WTC11 (cell line): ENCODE results near the gene TDRD9. TPM values are rescaled to one million over a fixed set of nuclear protein-coding genes. Genes with fewer than 3 reads are reported as not detected.

Experiments
- ATAC-seq: fragments of 200-7000 bp; cut with Tn5 transposase; 2 replicates; pipeline ENCODE4 v1.10.0; 2021; ENCODE audit warnings: mild to moderate bottlenecking, moderate library complexity
- CTCF ChIA-PET: fragments of 300-600 bp; sonication (Branson Sonifier 250); formaldehyde crosslinking; loops from one replicate; lab custom pipeline; 2021; ENCODE audit warnings: antibody characterized with exemption; lab: Charles Lee
- POLR2A ChIA-PET: fragments of 350-600 bp; sonication (Branson Sonifier 250); formaldehyde crosslinking; loops from one replicate; lab custom pipeline; 2021; ENCODE audit warnings: antibody characterized with exemption; lab: Charles Lee
- DNase-seq: peaks from one replicate; pipeline ENCODE4 v3.0.0; 2021; ENCODE audit warnings: low spot score
- H3K27ac Mint-ChIP-seq: 2 replicates; pipeline ENCODE4 v1.8.0; 2021; ENCODE audit warnings: mixed read lengths
- H3K27me3 Mint-ChIP-seq: 2 replicates; pipeline ENCODE4 v1.8.0; 2021; ENCODE audit warnings: low read depth, mild to moderate bottlenecking, moderate library complexity, mixed read lengths
- H3K36me3 Mint-ChIP-seq: 2 replicates; pipeline ENCODE4 v1.8.0; 2021; ENCODE audit warnings: mixed read lengths
- H3K4me1 Mint-ChIP-seq: 2 replicates; pipeline ENCODE4 v1.8.0; 2022; ENCODE audit warnings: mixed read lengths
- H3K4me3 Mint-ChIP-seq: 2 replicates; pipeline ENCODE4 v1.8.0; 2021; ENCODE audit warnings: mild to moderate bottlenecking, moderate library complexity, mixed read lengths
- H3K9me3 Mint-ChIP-seq: 2 replicates; pipeline ENCODE4 v1.8.0; 2021; ENCODE audit warnings: mixed read lengths
- ATF1 ChIP-seq: sonication (generic); formaldehyde crosslinking; IDR thresholded peaks from 2 replicates; pipeline ENCODE4 v1.8.1; 2023; ENCODE audit warnings: mild to moderate bottlenecking, moderate library complexity, missing genetic modification reagents
- CREB1 ChIP-seq: sonication (generic); formaldehyde crosslinking; IDR thresholded peaks from 2 replicates; pipeline ENCODE4 v1.8.0; 2023; ENCODE audit warnings: mild to moderate bottlenecking, missing genetic modification reagents
- ETV6 ChIP-seq: sonication (generic); formaldehyde crosslinking; IDR thresholded peaks from 2 replicates; pipeline ENCODE4 v1.8.1; 2022; ENCODE audit warnings: mild to moderate bottlenecking, missing genetic modification reagents
- GABPB1 ChIP-seq: sonication (generic); formaldehyde crosslinking; IDR thresholded peaks from 2 replicates; pipeline ENCODE4 v1.8.1; 2023; ENCODE audit warnings: mild to moderate bottlenecking, missing genetic modification reagents
- NFATC4 ChIP-seq: fragments of 250-450 bp; sonication (Bioruptor Pico); IDR thresholded peaks from 2 replicates; pipeline ENCODE4 v1.9.0; 2021; ENCODE audit warnings: mild to moderate bottlenecking
- OVOL2 ChIP-seq: fragments of 250-450 bp; sonication (Bioruptor Pico); IDR thresholded peaks from 2 replicates; pipeline ENCODE4 v1.9.0; 2021; ENCODE audit warnings: mild to moderate bottlenecking, borderline replicate concordance
- RELA ChIP-seq: sonication (generic); formaldehyde crosslinking; IDR thresholded peaks from 2 replicates; pipeline ENCODE4 v1.8.1; 2022; ENCODE audit warnings: missing genetic modification reagents, mild to moderate bottlenecking, borderline replicate concordance
- TCF7 ChIP-seq: sonication (generic); formaldehyde crosslinking; IDR thresholded peaks from 2 replicates; pipeline ENCODE4 v1.8.0; 2022; ENCODE audit warnings: mild to moderate bottlenecking, low read depth, missing genetic modification reagents, moderate library complexity
- TP53 ChIP-seq: sonication (generic); formaldehyde crosslinking; IDR thresholded peaks from 2 replicates; pipeline ENCODE4 v1.8.1; 2023; ENCODE audit warnings: mild to moderate bottlenecking, missing genetic modification reagents
- ZNF121 ChIP-seq: sonication (generic); formaldehyde crosslinking; IDR thresholded peaks from 2 replicates; pipeline ENCODE4 v1.8.0; 2023; ENCODE audit warnings: missing genetic modification reagents
- ZNF396 ChIP-seq: fragments of 250-450 bp; sonication (Bioruptor Pico); IDR thresholded peaks from 2 replicates; pipeline ENCODE4 v1.8.0; 2021; ENCODE audit warnings: mild to moderate bottlenecking, moderate library complexity, borderline replicate concordance
- total RNA-seq: library from RNA; stranded (reverse); gene quantifications from 3 replicates; pipeline ENCODE4 v1.2.3, GENCODE V29; 2021
- TF ChIP-seq, protein P1 (sequence below): sonication (generic); formaldehyde crosslinking; IDR thresholded peaks from 2 replicates; pipeline ENCODE4 v1.8.1; 2023; ENCODE audit warnings: mild to moderate bottlenecking, missing genetic modification reagents, borderline replicate concordance
- TF ChIP-seq, protein P2 (sequence below): sonication (generic); formaldehyde crosslinking; IDR thresholded peaks from 2 replicates; pipeline ENCODE4 v1.8.1; 2023; ENCODE audit warnings: mild to moderate bottlenecking, missing genetic modification reagents, moderate library complexity
- TF ChIP-seq, protein P3 (sequence below): fragments of 250-450 bp; sonication (Bioruptor Pico); IDR thresholded peaks from 2 replicates; pipeline ENCODE4 v1.9.0; 2021; ENCODE audit warnings: mild to moderate bottlenecking, borderline replicate concordance
- TF ChIP-seq, protein P4 (sequence below): sonication (generic); formaldehyde crosslinking; IDR thresholded peaks from 2 replicates; pipeline ENCODE4 v1.8.1; 2022; ENCODE audit warnings: mild to moderate bottlenecking, missing genetic modification reagents, moderate library complexity, borderline replicate concordance
- TF ChIP-seq, protein P5 (sequence below): fragments of 250-450 bp; sonication (Bioruptor Pico); IDR thresholded peaks from 2 replicates; pipeline ENCODE4 v1.9.0; 2021; ENCODE audit warnings: mild to moderate bottlenecking
- TF ChIP-seq, protein P6 (sequence below): sonication (generic); formaldehyde crosslinking; IDR thresholded peaks from 2 replicates; pipeline ENCODE4 v1.8.0; 2023; ENCODE audit warnings: missing genetic modification reagents, mild to moderate bottlenecking, borderline replicate concordance
- TF ChIP-seq, protein P7 (sequence below): sonication (generic); formaldehyde crosslinking; IDR thresholded peaks from 2 replicates; pipeline ENCODE4 v1.8.0; 2022; ENCODE audit warnings: mild to moderate bottlenecking, missing genetic modification reagents
- TF ChIP-seq, protein P8 (sequence below): sonication (generic); formaldehyde crosslinking; IDR thresholded peaks from 2 replicates; pipeline ENCODE4 v1.8.1; 2023; ENCODE audit warnings: mild to moderate bottlenecking, missing genetic modification reagents, moderate library complexity
- TF ChIP-seq, protein P9 (sequence below): sonication (generic); formaldehyde crosslinking; IDR thresholded peaks from 2 replicates; pipeline ENCODE4 v1.8.1; 2023; ENCODE audit warnings: mild to moderate bottlenecking, moderate library complexity, missing genetic modification reagents

Gene TDRD9
- total RNA-seq, 1 experiment from 2014 or later = 0.17 TPM

DNA sequence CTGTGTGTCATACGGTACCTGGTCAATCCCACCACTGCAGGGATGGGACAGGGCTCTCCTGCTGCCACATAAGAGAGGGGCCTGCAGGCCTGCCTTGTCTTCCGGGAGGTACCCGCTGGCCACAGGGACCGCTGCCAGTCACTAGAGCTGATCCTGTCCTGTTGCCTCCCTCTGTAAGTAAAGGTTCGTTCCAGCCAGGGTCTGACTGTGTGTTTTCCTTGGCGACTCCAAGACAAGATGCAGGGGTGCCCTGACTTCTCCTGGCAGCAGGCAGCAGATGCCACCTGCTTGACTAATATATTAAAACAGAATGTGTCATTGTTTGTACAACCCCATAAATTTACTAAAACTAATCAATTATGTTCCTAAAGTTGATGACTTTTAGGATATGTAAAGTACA lies 115.8 kb downstream of the TDRD9 start:
- Mint-ChIP-seq H3K27ac (no peak overlapping the region), H3K9me3 (no peaks in the 10 kb centered on the region), H3K36me3 (no peaks in the 10 kb centered on the region), H3K4me1 (peaks cover 6% of the 10 kb centered on the region), H3K4me3 (no peak overlapping the region), H3K27me3 (no peaks in the 10 kb centered on the region)
- POLR2A ChIA-PET = no interaction called here
- no peak for TF ChIP-seq CREB1 (CRISPR knock-in tag)
- TF ChIP-seq RELA (CRISPR knock-in tag) = no peak
- no peak for TF ChIP-seq ETV6 (CRISPR knock-in tag)
- TF ChIP-seq TCF7 = no peak
- TF ChIP-seq, protein P1, sequence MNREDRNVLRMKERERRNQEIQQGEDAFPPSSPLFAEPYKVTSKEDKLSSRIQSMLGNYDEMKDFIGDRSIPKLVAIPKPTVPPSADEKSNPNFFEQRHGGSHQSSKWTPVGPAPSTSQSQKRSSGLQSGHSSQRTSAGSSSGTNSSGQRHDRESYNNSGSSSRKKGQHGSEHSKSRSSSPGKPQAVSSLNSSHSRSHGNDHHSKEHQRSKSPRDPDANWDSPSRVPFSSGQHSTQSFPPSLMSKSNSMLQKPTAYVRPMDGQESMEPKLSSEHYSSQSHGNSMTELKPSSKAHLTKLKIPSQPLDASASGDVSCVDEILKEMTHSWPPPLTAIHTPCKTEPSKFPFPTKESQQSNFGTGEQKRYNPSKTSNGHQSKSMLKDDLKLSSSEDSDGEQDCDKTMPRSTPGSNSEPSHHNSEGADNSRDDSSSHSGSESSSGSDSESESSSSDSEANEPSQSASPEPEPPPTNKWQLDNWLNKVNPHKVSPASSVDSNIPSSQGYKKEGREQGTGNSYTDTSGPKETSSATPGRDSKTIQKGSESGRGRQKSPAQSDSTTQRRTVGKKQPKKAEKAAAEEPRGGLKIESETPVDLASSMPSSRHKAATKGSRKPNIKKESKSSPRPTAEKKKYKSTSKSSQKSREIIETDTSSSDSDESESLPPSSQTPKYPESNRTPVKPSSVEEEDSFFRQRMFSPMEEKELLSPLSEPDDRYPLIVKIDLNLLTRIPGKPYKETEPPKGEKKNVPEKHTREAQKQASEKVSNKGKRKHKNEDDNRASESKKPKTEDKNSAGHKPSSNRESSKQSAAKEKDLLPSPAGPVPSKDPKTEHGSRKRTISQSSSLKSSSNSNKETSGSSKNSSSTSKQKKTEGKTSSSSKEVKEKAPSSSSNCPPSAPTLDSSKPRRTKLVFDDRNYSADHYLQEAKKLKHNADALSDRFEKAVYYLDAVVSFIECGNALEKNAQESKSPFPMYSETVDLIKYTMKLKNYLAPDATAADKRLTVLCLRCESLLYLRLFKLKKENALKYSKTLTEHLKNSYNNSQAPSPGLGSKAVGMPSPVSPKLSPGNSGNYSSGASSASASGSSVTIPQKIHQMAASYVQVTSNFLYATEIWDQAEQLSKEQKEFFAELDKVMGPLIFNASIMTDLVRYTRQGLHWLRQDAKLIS (CRISPR knock-in tag) = no peak
- TF ChIP-seq, protein P2, sequence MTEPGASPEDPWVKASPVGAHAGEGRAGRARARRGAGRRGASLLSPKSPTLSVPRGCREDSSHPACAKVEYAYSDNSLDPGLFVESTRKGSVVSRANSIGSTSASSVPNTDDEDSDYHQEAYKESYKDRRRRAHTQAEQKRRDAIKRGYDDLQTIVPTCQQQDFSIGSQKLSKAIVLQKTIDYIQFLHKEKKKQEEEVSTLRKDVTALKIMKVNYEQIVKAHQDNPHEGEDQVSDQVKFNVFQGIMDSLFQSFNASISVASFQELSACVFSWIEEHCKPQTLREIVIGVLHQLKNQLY (CRISPR knock-in tag) = no peak
- TF ChIP-seq, protein P3, sequence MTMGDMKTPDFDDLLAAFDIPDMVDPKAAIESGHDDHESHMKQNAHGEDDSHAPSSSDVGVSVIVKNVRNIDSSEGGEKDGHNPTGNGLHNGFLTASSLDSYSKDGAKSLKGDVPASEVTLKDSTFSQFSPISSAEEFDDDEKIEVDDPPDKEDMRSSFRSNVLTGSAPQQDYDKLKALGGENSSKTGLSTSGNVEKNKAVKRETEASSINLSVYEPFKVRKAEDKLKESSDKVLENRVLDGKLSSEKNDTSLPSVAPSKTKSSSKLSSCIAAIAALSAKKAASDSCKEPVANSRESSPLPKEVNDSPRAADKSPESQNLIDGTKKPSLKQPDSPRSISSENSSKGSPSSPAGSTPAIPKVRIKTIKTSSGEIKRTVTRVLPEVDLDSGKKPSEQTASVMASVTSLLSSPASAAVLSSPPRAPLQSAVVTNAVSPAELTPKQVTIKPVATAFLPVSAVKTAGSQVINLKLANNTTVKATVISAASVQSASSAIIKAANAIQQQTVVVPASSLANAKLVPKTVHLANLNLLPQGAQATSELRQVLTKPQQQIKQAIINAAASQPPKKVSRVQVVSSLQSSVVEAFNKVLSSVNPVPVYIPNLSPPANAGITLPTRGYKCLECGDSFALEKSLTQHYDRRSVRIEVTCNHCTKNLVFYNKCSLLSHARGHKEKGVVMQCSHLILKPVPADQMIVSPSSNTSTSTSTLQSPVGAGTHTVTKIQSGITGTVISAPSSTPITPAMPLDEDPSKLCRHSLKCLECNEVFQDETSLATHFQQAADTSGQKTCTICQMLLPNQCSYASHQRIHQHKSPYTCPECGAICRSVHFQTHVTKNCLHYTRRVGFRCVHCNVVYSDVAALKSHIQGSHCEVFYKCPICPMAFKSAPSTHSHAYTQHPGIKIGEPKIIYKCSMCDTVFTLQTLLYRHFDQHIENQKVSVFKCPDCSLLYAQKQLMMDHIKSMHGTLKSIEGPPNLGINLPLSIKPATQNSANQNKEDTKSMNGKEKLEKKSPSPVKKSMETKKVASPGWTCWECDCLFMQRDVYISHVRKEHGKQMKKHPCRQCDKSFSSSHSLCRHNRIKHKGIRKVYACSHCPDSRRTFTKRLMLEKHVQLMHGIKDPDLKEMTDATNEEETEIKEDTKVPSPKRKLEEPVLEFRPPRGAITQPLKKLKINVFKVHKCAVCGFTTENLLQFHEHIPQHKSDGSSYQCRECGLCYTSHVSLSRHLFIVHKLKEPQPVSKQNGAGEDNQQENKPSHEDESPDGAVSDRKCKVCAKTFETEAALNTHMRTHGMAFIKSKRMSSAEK = no peak
- TF ChIP-seq, protein P4, sequence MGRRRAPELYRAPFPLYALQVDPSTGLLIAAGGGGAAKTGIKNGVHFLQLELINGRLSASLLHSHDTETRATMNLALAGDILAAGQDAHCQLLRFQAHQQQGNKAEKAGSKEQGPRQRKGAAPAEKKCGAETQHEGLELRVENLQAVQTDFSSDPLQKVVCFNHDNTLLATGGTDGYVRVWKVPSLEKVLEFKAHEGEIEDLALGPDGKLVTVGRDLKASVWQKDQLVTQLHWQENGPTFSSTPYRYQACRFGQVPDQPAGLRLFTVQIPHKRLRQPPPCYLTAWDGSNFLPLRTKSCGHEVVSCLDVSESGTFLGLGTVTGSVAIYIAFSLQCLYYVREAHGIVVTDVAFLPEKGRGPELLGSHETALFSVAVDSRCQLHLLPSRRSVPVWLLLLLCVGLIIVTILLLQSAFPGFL (CRISPR knock-in tag) = no peak
- no peak for TF ChIP-seq ZNF396 (CRISPR knock-in tag)
- TF ChIP-seq, protein P5, sequence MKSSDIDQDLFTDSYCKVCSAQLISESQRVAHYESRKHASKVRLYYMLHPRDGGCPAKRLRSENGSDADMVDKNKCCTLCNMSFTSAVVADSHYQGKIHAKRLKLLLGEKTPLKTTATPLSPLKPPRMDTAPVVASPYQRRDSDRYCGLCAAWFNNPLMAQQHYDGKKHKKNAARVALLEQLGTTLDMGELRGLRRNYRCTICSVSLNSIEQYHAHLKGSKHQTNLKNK (CRISPR knock-in tag) = no peak
- TF ChIP-seq, protein P6, sequence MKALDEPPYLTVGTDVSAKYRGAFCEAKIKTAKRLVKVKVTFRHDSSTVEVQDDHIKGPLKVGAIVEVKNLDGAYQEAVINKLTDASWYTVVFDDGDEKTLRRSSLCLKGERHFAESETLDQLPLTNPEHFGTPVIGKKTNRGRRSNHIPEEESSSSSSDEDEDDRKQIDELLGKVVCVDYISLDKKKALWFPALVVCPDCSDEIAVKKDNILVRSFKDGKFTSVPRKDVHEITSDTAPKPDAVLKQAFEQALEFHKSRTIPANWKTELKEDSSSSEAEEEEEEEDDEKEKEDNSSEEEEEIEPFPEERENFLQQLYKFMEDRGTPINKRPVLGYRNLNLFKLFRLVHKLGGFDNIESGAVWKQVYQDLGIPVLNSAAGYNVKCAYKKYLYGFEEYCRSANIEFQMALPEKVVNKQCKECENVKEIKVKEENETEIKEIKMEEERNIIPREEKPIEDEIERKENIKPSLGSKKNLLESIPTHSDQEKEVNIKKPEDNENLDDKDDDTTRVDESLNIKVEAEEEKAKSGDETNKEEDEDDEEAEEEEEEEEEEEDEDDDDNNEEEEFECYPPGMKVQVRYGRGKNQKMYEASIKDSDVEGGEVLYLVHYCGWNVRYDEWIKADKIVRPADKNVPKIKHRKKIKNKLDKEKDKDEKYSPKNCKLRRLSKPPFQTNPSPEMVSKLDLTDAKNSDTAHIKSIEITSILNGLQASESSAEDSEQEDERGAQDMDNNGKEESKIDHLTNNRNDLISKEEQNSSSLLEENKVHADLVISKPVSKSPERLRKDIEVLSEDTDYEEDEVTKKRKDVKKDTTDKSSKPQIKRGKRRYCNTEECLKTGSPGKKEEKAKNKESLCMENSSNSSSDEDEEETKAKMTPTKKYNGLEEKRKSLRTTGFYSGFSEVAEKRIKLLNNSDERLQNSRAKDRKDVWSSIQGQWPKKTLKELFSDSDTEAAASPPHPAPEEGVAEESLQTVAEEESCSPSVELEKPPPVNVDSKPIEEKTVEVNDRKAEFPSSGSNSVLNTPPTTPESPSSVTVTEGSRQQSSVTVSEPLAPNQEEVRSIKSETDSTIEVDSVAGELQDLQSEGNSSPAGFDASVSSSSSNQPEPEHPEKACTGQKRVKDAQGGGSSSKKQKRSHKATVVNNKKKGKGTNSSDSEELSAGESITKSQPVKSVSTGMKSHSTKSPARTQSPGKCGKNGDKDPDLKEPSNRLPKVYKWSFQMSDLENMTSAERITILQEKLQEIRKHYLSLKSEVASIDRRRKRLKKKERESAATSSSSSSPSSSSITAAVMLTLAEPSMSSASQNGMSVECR (CRISPR knock-in tag) = no peak
- TF ChIP-seq, protein P7, sequence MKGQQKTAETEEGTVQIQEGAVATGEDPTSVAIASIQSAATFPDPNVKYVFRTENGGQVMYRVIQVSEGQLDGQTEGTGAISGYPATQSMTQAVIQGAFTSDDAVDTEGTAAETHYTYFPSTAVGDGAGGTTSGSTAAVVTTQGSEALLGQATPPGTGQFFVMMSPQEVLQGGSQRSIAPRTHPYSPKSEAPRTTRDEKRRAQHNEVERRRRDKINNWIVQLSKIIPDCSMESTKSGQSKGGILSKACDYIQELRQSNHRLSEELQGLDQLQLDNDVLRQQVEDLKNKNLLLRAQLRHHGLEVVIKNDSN = no peak
- no peak for TF ChIP-seq NFATC4 (CRISPR knock-in tag)
- TF ChIP-seq, protein P8, sequence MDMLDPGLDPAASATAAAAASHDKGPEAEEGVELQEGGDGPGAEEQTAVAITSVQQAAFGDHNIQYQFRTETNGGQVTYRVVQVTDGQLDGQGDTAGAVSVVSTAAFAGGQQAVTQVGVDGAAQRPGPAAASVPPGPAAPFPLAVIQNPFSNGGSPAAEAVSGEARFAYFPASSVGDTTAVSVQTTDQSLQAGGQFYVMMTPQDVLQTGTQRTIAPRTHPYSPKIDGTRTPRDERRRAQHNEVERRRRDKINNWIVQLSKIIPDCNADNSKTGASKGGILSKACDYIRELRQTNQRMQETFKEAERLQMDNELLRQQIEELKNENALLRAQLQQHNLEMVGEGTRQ (CRISPR knock-in tag) = no peak
- TF ChIP-seq ZNF121 = no peak
- TF ChIP-seq ATF1 (CRISPR knock-in tag) = no peak
- no peak for TF ChIP-seq TP53 (CRISPR knock-in tag)
- no peak for TF ChIP-seq GABPB1 (CRISPR knock-in tag)
- TF ChIP-seq, protein P9, sequence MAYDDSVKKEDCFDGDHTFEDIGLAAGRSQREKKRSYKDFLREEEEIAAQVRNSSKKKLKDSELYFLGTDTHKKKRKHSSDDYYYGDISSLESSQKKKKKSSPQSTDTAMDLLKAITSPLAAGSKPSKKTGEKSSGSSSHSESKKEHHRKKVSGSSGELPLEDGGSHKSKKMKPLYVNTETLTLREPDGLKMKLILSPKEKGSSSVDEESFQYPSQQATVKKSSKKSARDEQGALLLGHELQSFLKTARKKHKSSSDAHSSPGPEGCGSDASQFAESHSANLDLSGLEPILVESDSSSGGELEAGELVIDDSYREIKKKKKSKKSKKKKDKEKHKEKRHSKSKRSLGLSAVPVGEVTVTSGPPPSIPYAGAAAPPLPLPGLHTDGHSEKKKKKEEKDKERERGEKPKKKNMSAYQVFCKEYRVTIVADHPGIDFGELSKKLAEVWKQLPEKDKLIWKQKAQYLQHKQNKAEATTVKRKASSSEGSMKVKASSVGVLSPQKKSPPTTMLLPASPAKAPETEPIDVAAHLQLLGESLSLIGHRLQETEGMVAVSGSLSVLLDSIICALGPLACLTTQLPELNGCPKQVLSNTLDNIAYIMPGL (CRISPR knock-in tag) = no peak
- TF ChIP-seq OVOL2 = no peak
- ATAC-seq (no peak), DNase-seq (no peak)
- CTCF ChIA-PET = no interaction called here
